GM21367 (cell line): Measurements from ENCODE around the gene SLC37A4.

ENCODE experiments used
- ATAC-seq: cut with Tn5 transposase; IDR thresholded peaks from one replicate; pipeline ENCODE4 v1.9.1; 2021; ENCODE audit not compliant: unreplicated experiment

Gene SLC37A4

DNA sequence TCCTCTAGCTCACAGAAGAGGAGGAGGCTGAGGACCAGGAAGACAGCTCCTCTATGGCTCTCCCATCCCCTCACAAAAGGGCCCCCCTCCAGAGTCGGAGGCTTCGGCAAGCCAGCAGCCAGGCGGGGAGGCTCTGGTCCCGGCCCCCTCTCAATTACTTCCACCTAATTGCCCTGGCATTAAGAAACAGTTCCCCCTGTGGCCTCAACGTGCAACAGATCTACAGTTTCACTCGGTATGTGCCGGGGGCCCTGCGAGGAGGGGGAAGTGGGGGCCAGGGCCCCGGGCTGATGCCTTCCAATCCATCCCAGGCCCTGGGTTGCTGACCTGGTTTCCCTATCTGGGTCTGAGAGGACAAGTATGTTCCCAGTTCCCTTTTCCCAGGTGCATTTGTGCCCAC, 51.2 kb downstream of the SLC37A4 start:
- ATAC-seq = no peak

DNA sequence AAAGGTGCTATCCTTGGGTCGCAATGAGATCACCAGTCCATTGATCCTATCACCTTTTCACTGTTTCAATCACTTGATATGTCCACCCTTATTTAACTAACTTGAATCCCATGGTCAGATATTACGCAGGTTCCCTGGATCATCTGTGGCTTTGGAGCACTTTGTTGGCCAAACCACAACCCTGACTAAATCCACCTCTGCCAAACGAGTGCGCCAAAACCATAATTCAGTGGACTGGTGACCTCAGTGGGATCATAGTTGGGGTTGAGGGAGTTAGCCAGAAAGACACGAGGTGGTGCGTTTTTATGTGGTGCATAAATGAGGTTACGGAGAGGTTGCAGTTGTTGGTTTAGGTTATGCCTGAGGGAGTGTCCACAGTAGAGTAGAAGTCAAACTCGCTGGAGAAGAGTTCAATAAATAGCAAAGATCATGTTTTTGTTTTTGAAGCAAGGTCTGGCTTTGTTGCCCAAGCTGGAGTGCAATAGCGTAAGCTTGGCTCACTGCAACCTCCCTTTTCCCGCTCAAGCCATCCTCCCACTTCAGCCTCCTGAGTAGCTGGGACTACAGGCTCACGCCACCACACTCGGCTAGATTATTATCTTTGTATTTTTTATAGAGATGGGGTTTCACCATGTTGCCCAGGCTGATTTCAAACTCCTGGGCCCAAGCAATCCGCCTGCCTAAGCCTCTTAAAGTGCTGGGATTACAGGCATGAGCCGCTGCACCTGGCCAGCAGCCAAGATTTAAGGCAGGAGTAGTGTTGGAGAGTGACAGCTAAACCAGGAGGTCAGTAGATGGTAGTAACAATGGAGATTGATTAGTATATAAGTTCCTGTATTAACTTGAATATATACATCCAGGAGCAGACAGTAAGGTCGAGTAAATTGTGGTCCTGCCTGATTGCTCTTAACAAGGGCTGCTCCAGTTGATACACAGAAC, 54.6 kb downstream of the SLC37A4 start:
- ATAC-seq = no peak
